HG02943 (cell line): ENCODE measurements around the gene TAF3.

ENCODE experiments used
- ATAC-seq: cut with Tn5 transposase; IDR thresholded peaks from one replicate; pipeline ENCODE4 v1.9.1; 2021; ENCODE audit warnings: mild to moderate bottlenecking, low read depth, moderate library complexity; ENCODE audit not compliant: unreplicated experiment

Gene TAF3

DNA sequence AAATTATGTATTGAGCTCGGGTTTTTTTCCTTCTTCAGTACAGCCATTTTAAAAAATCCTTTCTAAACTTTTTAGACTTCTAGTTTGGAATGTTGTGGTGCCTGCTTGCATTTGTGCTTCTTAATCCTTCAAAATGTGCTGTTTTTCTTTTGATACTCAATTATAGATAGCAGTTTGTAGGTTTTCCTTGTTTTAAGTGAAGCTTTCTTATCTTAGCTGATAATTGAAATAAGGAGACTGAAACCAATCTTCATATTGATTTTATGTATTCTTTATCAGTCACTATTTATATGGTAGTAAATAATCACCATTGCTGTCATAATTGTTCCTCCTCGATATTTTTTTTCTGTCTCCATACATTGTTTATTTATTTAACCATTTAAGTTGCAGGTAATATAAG, 56.6 kb downstream of the TAF3 start:
- no peak for ATAC-seq

- no peak for ATAC-seq
Measured at GRCh38 chr10:7876541-7877127, 58.3 kb downstream of the TAF3 start.

DNA sequence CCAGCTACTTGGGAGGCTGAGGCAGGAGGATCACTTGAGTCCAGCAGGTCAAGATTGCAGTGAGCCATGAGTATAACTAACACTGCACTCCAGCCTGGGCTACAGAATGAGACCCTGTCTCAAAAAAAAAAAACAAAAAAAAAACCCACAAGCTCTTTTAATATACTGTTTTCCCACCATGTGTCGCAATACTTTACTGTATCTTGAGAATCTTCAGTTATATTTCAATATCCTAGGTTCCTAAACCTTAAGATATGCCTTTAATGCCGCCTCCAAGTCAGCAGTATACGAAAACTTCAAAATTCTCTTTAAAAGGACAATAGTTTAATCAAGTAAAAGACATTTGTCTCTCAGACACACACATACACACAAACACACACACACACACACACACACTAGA, 62.8 kb downstream of the TAF3 start:
- no peak for ATAC-seq

DNA sequence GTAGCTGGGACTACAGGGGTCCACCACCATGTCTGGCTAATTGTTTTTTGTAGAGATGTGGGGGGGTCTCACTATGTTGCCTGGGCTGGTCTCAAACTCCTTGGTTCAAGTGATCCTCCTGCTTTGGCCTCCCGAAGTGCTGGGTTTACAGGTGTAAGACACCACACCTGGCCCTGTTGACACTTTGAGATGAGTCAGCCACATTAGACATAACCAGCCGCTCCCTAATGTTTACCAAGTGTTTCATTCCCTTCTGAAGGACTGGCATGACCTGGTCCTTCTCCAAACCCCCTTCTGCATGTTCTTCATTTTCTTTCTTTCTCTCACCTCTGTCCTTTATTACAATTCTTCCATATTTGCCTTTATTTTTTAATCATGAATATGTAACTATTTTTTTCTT, 67.8 kb downstream of the TAF3 start:
- ATAC-seq = no peak

DNA sequence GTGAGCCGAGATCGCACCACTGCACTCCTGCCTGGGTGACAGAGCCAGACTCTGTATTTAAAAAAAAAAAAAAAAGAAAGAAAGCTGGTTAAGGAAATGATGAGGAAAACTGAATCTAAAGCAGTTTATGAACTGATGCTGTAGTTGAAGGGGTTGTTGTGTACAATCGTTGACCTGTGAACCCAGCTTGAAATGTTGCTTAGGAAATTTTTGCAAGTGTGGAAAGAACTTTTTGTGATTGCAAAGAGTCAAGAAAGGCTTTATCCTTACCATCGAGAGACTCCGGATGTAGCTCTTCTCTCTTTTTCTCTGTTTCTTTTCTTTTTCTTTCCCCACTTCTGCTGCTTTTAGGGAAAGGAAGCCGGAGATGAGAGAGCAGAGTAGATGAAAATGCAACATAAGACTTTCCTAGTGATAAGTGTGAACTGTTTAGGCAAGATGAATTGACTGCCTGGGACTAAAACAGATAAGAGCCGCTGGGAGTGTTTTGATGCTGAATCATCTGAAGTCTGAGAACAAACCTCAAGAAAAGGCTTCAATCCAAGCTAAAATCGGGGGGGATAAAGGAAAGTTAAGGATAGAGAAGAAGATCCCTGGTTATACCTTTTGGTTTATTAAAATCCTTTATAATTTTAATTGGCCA, 69.0 kb downstream of the TAF3 start:
- ATAC-seq = no peak

DNA sequence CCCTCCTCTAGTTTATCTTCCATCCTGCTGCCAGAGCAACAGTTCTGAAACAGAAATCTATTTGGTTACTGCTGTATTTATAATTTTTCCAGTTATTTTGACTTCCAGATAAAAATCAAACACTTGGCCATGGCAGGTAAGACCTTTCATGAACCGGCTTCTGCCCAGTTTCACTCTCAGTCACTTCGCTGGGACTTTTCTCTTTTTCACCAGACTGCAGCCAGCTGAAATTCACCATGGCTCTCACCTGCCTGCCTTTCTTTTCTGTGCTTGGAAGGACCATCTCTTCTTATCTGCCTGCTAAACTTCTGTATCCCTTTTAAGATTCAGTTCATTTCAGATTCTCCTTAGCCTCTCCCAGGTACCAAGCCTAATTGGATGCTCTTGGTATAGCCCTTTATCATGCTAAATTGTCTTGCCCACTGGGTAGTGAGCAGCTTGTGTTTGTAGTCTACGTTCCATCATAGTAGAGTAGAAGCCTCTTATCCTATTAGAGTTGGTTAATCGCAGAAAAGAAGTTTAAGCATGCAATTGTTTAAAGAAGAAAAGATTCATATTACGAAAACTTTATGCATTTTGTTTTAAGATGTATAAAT, 71.7 kb downstream of the TAF3 start:
- ATAC-seq = no peak

GRCh38 chr10:7890781-7891180, 72.5 kb downstream of the TAF3 start:
- ATAC-seq = no peak

- no peak for ATAC-seq
Measured at GRCh38 chr10:7891634-7892033, 73.3 kb downstream of the TAF3 start.

- ATAC-seq = no peak
Measured at GRCh38 chr10:7892146-7892545, 73.8 kb downstream of the TAF3 start.

DNA sequence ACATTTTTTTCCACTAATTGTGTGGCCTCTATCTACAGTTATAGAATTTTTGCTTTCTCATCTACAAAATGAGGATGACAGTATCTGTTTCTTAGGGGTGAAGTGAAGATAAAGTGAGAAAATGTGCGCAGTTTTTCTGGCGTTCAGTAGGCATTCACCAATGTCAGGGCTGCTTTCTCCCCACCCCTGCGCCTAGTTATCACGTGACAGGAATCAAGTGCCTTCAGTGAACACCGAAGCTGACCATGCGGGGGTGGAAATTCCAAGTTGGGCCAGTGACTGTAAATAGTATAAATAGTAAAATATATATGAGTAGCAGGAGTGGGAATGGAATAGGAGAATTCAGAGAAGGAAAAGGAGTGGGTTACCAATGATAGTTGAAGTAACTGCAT, 77.4 kb downstream of the TAF3 start:
- no peak for ATAC-seq

DNA sequence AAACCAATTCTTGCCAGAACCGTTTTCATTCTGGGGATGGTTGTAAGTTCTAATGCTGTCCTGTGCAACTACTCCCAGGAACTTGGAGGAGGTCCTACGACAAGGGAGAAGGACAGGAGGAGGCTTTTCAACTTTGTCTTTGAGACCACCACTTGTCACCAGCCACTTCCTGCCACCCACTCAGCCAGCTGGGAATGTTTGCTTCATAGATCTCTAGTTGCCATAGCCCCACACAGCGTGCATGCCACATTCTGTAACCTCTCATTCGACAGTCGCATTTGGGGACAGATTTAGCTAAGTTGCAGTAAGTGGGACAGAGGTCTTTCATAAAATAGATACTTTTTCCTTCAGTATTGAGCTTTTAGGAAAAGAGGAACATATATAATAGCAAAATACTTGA, 78.0 kb downstream of the TAF3 start:
- ATAC-seq = no peak

- no peak for ATAC-seq
Measured at GRCh38 chr10:7901256-7901655, 83.0 kb downstream of the TAF3 start.

- no peak for ATAC-seq
Measured at GRCh38 chr10:7902413-7902812, 84.1 kb downstream of the TAF3 start.

DNA sequence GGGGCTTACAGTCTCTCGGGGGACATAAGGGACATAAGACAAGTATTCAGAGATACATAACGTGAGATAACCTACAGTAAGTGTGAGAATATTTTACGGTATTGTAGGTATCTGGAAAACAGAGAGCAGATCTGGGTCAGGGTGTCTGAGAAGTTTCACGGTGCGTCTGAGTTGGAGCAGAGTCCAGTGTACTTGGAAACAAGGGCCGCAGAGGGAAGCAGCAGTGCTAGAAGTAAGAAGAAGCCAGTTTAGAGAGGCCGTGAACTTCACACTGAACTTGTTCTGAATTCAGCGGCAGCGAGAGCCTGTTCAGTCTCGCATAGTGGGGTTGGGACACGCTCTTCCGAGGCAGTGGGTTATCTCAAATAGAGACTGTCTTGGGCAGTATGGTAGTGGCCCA, 85.5 kb downstream of the TAF3 start:
- ATAC-seq = no peak

DNA sequence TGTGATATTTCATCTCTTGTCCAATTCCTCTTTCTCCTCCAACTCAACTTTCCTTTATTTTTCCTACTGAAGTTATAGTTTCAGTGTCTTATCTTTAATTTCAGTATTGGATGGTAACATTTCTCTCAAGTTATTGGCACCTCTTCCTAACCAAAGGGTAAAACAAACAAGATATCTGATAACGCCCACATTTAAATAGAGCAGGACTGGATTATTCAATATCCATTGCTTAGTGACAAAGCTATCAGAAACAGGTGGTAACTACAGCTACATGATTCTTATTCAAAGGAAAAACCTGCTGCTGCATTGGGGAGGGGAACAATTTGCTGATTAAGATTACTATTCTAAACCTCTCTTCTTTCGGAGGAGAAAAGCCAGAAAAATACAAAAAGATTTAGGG, 87.8 kb downstream of the TAF3 start:
- no peak for ATAC-seq

DNA sequence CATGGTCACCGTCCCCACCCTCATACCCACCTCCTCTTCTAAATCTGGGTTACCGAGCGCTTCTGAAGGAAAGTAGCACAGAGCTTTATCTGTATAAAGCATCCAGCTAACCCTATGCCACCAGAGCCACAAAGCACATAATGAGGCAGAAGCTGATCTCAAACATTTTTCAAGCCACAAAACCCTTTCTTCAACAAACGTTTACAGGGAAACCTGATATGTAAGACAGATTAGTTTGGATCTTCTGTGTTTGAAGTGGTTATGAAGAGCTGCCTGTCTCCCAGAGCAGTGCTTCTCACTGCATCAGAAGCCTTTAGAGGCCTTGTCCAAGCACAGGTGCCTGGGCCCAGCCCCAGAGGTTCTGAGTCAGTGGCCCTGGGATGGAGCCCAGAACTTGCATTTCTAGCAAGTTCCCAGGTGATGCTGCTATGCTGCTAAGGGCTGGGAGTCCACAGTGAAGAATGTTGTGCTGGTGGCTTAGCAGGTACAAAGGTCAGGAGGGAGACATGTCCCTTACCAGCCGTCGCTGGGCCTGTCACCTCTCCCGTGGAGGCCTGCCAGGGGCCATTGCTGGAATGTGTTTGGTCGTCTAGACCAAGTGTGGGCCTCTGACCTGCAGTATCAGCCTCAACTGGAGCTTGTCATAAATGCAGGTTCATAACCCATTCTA, 90.4 kb downstream of the TAF3 start:
- no peak for ATAC-seq

GRCh38 chr10:7913126-7913872, 95.0 kb downstream of the TAF3 start:
- ATAC-seq = no peak

DNA sequence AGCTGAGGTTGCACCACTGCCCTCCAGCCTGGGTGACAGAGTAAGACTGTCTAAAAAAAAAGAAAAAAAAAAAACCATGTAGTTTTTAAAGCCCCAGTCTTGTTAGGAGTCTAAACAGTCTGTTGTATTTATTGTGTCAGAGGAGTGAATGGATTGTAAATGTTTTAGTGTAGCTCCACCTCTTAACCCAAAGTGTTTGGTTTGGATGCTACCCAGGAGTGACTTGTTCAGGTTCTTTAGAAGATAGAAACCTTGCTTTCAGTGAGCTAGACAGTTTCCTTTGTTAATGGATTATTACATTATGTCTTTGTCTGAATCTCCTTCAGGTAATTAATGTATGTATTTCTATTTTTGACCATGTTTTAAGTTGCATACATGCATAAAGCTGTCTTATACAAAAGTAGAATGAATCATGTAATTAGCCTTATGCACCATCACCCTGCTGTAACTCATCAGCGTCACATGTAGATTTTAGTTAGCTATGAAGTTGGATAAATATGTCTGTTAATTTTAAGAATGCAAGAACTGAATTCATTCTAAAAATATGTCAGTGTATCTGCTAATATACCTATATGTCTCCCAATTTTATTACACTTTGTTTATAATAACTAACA, 97.7 kb downstream of the TAF3 start:
- ATAC-seq = no peak

GRCh38 chr10:7917736-7918135, 99.4 kb downstream of the TAF3 start:
- no peak for ATAC-seq

GRCh38 chr10:7922707-7923106, 104.4 kb downstream of the TAF3 start:
- ATAC-seq = no peak

DNA sequence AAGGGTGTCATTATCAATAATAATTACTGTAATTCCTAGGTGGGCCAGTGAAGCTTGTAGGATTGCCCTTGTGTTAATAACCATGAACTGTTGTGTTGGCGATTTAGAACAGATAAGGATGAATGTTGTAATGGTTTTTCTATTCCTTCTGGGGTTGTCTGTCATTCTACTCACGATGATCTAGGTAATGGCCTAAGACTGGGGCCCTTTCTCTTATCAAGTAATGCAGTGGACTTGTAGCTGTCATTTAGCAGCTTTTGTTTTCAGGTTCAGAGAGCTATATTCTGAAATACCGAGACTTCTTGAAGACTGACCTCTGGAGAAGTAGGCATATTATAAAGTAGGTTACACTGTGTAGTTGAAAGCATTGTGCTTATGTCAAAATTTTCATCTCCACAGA, 110.2 kb downstream of the TAF3 start:
- no peak for ATAC-seq
